HG02571 (cell line): ENCODE results near the gene CHRNB2.

Experiments used
- ATAC-seq: cut with Tn5 transposase; IDR thresholded peaks from one replicate; pipeline ENCODE4 v1.9.1; 2021; ENCODE audit warnings: mild to moderate bottlenecking, moderate library complexity; ENCODE audit not compliant: unreplicated experiment

The CHRNB2 gene

GRCh38 chr1:154629061-154629674 lies 61.6 kb downstream of the CHRNB2 start:
- no peak for ATAC-seq
